SK-N-SH treated with all-trans-retinoic acid at 6 μM for 48 hours (cell line): Measurements from ENCODE around the gene UTS2B.

ENCODE experiments used
- CSDC2 ChIP-seq: fragments of 250-450 bp; sonication (Bioruptor Pico); IDR thresholded peaks from 2 replicates; pipeline ENCODE4 v1.5.0; 2020; ENCODE audit warnings: mild to moderate bottlenecking, moderate library complexity
- ISL1 ChIP-seq: fragments of 250-450 bp; sonication (Bioruptor Pico); IDR thresholded peaks from 2 replicates; pipeline ENCODE4 v2.1.2; 2022; ENCODE audit warnings: mild to moderate bottlenecking, moderate library complexity
- PATZ1 ChIP-seq: fragments of 250-450 bp; sonication (Bioruptor Pico); IDR thresholded peaks from 2 replicates; pipeline ENCODE4 v1.8.0; 2020; ENCODE audit warnings: mild to moderate bottlenecking, moderate library complexity, borderline replicate concordance
- ZFP30 ChIP-seq: fragments of 450-650 bp; formaldehyde crosslinking; IDR thresholded peaks from 2 replicates; pipeline ENCODE4 v1.5.0; 2022; ENCODE audit warnings: mild to moderate bottlenecking, moderate library complexity
- ZNF70 ChIP-seq: fragments of 450-650 bp; formaldehyde crosslinking; IDR thresholded peaks from 2 replicates; pipeline ENCODE4 v1.5.0; 2020; ENCODE audit warnings: mild to moderate bottlenecking, moderate library complexity

GRCh38 chr3:191338177-191338488 is 7.8 kb upstream of the UTS2B start:
- TF ChIP-seq ISL1 (CRISPR knock-in tag) (no peak), ZNF70 (CRISPR knock-in tag) (no peak), ZFP30 (no peak), PATZ1 (CRISPR knock-in tag) (no peak), CSDC2 (CRISPR knock-in tag) (no peak)
